SK-N-SH (cell line): Measurements from ENCODE around the gene MAP2K5. TPM values are rescaled to one million over a fixed set of nuclear protein-coding genes. Genes with fewer than 3 reads are reported as not detected.

Experiments
- CTCF ChIA-PET: fragments of 300-600, 350-600 bp; formaldehyde crosslinking; extraction: SDS; loops from one replicate; lab custom pipeline; 2021; lab: Yijun Ruan, JAX
- POLR2A ChIA-PET: fragments of 350-600 bp; sonication (Branson Sonifier 250); formaldehyde crosslinking; extraction: SDS; loops from one replicate; lab custom pipeline; 2020; ENCODE audit warnings: antibody characterized with exemption, inconsistent platforms; lab: Yijun Ruan, JAX
- DNase-seq: peaks from one replicate; pipeline ENCODE4 v3.0.0; 2012
- H2AFZ ChIP-seq: fragments of 200-600 bp; sonication (generic); 2 replicates; pipeline ENCODE4 v1.8.1; 2016; ENCODE audit warnings: antibody characterized with exemption, mild to moderate bottlenecking, low read depth
- H3F3A ChIP-seq: fragments of 200-600 bp; sonication (generic); replicated peaks from 2 replicates; pipeline ENCODE3; 2016; ENCODE audit warnings: antibody characterized with exemption, mild to moderate bottlenecking; ENCODE audit not compliant: insufficient read depth
- H3K27ac ChIP-seq, 2 experiments: fragments of 200-500 bp in 1 of 2; fragments of 200-600 bp in 1 of 2; sonication (Bioruptor generic) in 1 of 2; sonication (generic), shearing (Covaris generic) in 1 of 2; 2 replicates each; pipeline versions ENCODE4 v1.5.1 to v1.6.1; 2014 to 2016; ENCODE audit warnings: low read depth in 2 of 2, inconsistent platforms in 1 of 2, low read length in 1 of 2, mild to moderate bottlenecking in 1 of 2, mixed read lengths in 1 of 2
- H3K27me3 ChIP-seq: fragments of 200-600 bp; sonication (generic), shearing (Covaris generic); 2 replicates; pipeline ENCODE4 v1.6.1; 2016; ENCODE audit warnings: mixed run types; ENCODE audit not compliant: insufficient read depth
- H3K36me3 ChIP-seq, 2 experiments: fragments of 200-500 bp in 1 of 2; fragments of 200-600 bp in 1 of 2; sonication (Bioruptor generic) in 1 of 2; sonication (generic) in 1 of 2; replicated peaks in 1 of 2; 2 replicates each; pipeline versions ENCODE3 to v1.5.1; 2014 to 2016; ENCODE audit warnings: low read length in 1 of 2, mild to moderate bottlenecking in 1 of 2; ENCODE audit not compliant: insufficient read depth in 2 of 2, control insufficient read depth in 1 of 2
- H3K4me1 ChIP-seq, 2 experiments: fragments of 200-500 bp in 1 of 2; fragments of 200-600 bp in 1 of 2; sonication (Bioruptor generic) in 1 of 2; sonication (generic), shearing (Covaris generic) in 1 of 2; 2 replicates each; pipeline versions ENCODE4 v1.5.1 to v1.6.1; 2014 to 2016; ENCODE audit warnings: low read depth in 1 of 2, low read length in 1 of 2, mixed run types in 1 of 2; ENCODE audit not compliant: insufficient read depth in 2 of 2, control insufficient read depth in 1 of 2
- H3K4me2 ChIP-seq: fragments of 200-600 bp; sonication (generic), shearing (Covaris generic); 2 replicates; pipeline ENCODE4 v1.6.1; 2017; ENCODE audit warnings: mixed run types
- H3K4me3 ChIP-seq, 2 experiments: fragments of 200-500 bp in 1 of 2; fragments of 200-600 bp in 1 of 2; sonication (Bioruptor generic) in 1 of 2; sonication (generic), shearing (Covaris generic) in 1 of 2; 2 replicates each; pipeline versions ENCODE4 v1.5.1 to v1.8.1; 2014 to 2016; ENCODE audit warnings: low read depth in 2 of 2, inconsistent platforms in 1 of 2, low read length in 1 of 2, mild to moderate bottlenecking in 1 of 2, mixed read lengths in 1 of 2, moderate library complexity in 1 of 2
- H3K79me2 ChIP-seq: fragments of 200-600 bp; sonication (generic); 2 replicates; pipeline ENCODE4 v1.8.1; 2017; ENCODE audit warnings: mild to moderate bottlenecking; ENCODE audit not compliant: insufficient read depth
- H3K9ac ChIP-seq: fragments of 200-600 bp; sonication (generic); 2 replicates; pipeline ENCODE4 v1.6.1; 2017; ENCODE audit warnings: mixed run types
- H3K9me2 ChIP-seq: fragments of 200-600 bp; sonication (generic); 2 replicates; pipeline ENCODE4 v1.6.1; 2017; ENCODE audit warnings: mixed run types
- H3K9me3 ChIP-seq: fragments of 200-600 bp; sonication (generic); 2 replicates; pipeline ENCODE4 v1.6.1; 2017; ENCODE audit warnings: mixed run types, mild to moderate bottlenecking, moderate library complexity
- H4K20me1 ChIP-seq: fragments of 200-600 bp; sonication (generic); 2 replicates; pipeline ENCODE4 v1.6.1; 2017; ENCODE audit warnings: mild to moderate bottlenecking, mixed run types; ENCODE audit not compliant: insufficient read depth
- EP300 ChIP-seq, 2 experiments: IDR thresholded peaks; 2 replicates each; pipeline versions ENCODE4 v1.4.0 to v1.6.1; 2012; ENCODE audit warnings: borderline replicate concordance in 1 of 2, low read depth in 1 of 2, low read length in 1 of 2
- FOSL2 ChIP-seq: IDR thresholded peaks from 2 replicates; pipeline ENCODE4 v1.4.0; 2012; ENCODE audit warnings: low read depth, mild to moderate bottlenecking, moderate library complexity, borderline replicate concordance
- FOXJ3 ChIP-seq: sonication (generic); formaldehyde crosslinking; IDR thresholded peaks from 2 replicates; pipeline ENCODE4 v1.5.1; 2020; ENCODE audit warnings: mild to moderate bottlenecking, missing genetic modification reagents
- JUND ChIP-seq: IDR thresholded peaks from 2 replicates; pipeline ENCODE4 v1.4.0; 2012
- MEF2A ChIP-seq: IDR thresholded peaks from 2 replicates; pipeline ENCODE4 v1.4.0; 2012; ENCODE audit warnings: low read depth, borderline replicate concordance
- MXI1 ChIP-seq: IDR thresholded peaks from 2 replicates; pipeline ENCODE4 v1.6.1; 2012; ENCODE audit warnings: mild to moderate bottlenecking, low read depth, low read length, improper control_type of control experiment
- PBX3 ChIP-seq: IDR thresholded peaks from 2 replicates; pipeline ENCODE4; 2012
- RCOR1 ChIP-seq: fragments of 150-350 bp; IDR thresholded peaks from 2 replicates; pipeline ENCODE4 v1.6.1; 2017; ENCODE audit warnings: antibody characterized with exemption, low read length
- RFX5 ChIP-seq: IDR thresholded peaks from 2 replicates; pipeline ENCODE4 v1.6.1; 2012; ENCODE audit warnings: mild to moderate bottlenecking, improper control_type of control experiment, low read length
- RXRA ChIP-seq: IDR thresholded peaks from 2 replicates; pipeline ENCODE4 v1.4.0; 2012; ENCODE audit warnings: low read depth, mild to moderate bottlenecking, borderline replicate concordance
- SMC3 ChIP-seq: IDR thresholded peaks from 2 replicates; pipeline ENCODE4 v1.6.1; 2012; ENCODE audit warnings: low read depth, low read length, improper control_type of control experiment
- TCF12 ChIP-seq: IDR thresholded peaks from 2 replicates; pipeline ENCODE4 v1.4.0; 2012
- USF1 ChIP-seq: IDR thresholded peaks from 2 replicates; pipeline ENCODE4 v1.4.0; 2012; ENCODE audit warnings: low read depth, borderline replicate concordance
- YY1 ChIP-seq: IDR thresholded peaks from 2 replicates; pipeline ENCODE4 v1.4.0; 2012; ENCODE audit warnings: low read depth, mild to moderate bottlenecking
- ZBTB33 ChIP-seq: IDR thresholded peaks from 2 replicates; pipeline ENCODE4 v1.4.0; 2012; ENCODE audit warnings: low read depth, borderline replicate concordance
- WGBS: methylation state at CpG from one replicate; pipeline ENCODE4 v1.1.6; 2017; ENCODE audit warnings: low lambda C conversion rate; 5-methylcytosine and 5-hydroxymethylcytosine counted together
- polyA plus RNA-seq, 3 experiments: library from polyadenylated mRNA; depleted of rRNA; stranded (reverse); fragments of >200 nt; gene quantifications; 2 replicates each; pipeline ENCODE4 v1.2.3, GENCODE V29; 2012
- TF ChIP-seq, protein P1 (sequence below): fragments of 200-600 bp; sonication (generic); IDR thresholded peaks from 2 replicates; pipeline ENCODE4 v1.6.1; 2017; ENCODE audit warnings: antibody characterized with exemption, mild to moderate bottlenecking, moderate library complexity
- TF ChIP-seq, protein P2 (sequence below): IDR thresholded peaks from 2 replicates; pipeline ENCODE4 v1.4.0; 2012; ENCODE audit warnings: low read depth

MAP2K5 gene
- polyA plus RNA-seq, 1 of the 3 experiments (the other 2 are of a cell fraction), result 6.2 TPM

GRCh38 chr15:67646847-67647246, 104.3 kb downstream of the MAP2K5 start:
- Histone ChIP-seq H3K36me3 (peaks cover 2 to 10% of the 10 kb centered on the region in 2 experiments), H3K79me2 (no peaks in the 10 kb centered on the region), H3F3A (no peaks in the 10 kb centered on the region), H3K27me3 (no peaks in the 10 kb centered on the region), H3K4me1 (no peaks in the 10 kb centered on the region), H4K20me1 (no peaks in the 10 kb centered on the region), H3K4me3 (no peak overlapping the region), H2AFZ (no peak overlapping the region), H3K27ac (no peak overlapping the region), H3K4me2 (no peak overlapping the region), H3K9me2 (no peaks in the 10 kb centered on the region), H3K9ac (no peak overlapping the region), H3K9me3 (no peaks in the 10 kb centered on the region)
- DNase-seq, result no peak
- WGBS, result 92% methylated on average over 2 of the region's 2 CpGs
- CTCF ChIA-PET, result no interaction called here
- POLR2A ChIA-PET, result no interaction called here
- no peak for TF ChIP-seq MEF2A
- no peak for TF ChIP-seq FOSL2
- no peak for TF ChIP-seq FOXJ3
- TF ChIP-seq PBX3, result no peak

DNA sequence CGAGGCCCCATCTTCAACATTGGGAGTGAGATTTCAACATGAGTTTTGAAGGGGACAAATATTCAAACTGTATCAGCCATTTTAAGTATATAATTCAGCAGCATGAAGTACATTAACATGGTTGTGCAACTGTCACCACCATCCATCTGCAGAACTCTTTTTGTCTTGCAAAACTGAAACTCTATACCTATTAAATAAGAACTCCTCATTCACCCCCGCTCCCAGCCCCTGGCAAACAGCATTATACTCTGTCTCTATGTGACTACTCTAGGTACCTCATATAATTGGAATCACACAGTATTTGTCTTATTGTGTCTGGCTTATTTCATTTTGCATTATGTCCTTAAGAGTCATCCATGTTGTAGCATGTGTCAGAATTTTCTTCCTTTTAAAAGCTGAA, 110.1 kb downstream of the MAP2K5 start:
- no peaks in the 10 kb centered on the region; a peak in 1 of 4 replicates for H3K4me1 ChIP-seq
- no peak for DNase-seq
- ChIA-PET POLR2A (no interaction called here), CTCF (no interaction called here)
- no peaks in the 10 kb centered on the region for H3F3A ChIP-seq
- H4K20me1 ChIP-seq, result no peaks in the 10 kb centered on the region
- 0 out of 2 replicates have a peak, but pooled peaks cover 6% of the 10 kb centered on the region for H3K9me3 ChIP-seq
- H3K36me3 ChIP-seq, result peaks cover 2 to 27% of the 10 kb centered on the region in 2 experiments
- 76% methylated on average over 2 of the region's 2 CpGs for WGBS
- H3K27me3 ChIP-seq, result no peaks in the 10 kb centered on the region
- H3K4me3 ChIP-seq, result no peak overlapping the region
- H3K9ac ChIP-seq, result no peak overlapping the region
- H3K4me2 ChIP-seq, result no peak overlapping the region
- TF ChIP-seq, protein P1, sequence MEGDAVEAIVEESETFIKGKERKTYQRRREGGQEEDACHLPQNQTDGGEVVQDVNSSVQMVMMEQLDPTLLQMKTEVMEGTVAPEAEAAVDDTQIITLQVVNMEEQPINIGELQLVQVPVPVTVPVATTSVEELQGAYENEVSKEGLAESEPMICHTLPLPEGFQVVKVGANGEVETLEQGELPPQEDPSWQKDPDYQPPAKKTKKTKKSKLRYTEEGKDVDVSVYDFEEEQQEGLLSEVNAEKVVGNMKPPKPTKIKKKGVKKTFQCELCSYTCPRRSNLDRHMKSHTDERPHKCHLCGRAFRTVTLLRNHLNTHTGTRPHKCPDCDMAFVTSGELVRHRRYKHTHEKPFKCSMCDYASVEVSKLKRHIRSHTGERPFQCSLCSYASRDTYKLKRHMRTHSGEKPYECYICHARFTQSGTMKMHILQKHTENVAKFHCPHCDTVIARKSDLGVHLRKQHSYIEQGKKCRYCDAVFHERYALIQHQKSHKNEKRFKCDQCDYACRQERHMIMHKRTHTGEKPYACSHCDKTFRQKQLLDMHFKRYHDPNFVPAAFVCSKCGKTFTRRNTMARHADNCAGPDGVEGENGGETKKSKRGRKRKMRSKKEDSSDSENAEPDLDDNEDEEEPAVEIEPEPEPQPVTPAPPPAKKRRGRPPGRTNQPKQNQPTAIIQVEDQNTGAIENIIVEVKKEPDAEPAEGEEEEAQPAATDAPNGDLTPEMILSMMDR, result no peak
- TF ChIP-seq FOSL2, result no peak
- no peak for TF ChIP-seq RCOR1
- TF ChIP-seq ZBTB33, result no peak
- TF ChIP-seq, protein P2, sequence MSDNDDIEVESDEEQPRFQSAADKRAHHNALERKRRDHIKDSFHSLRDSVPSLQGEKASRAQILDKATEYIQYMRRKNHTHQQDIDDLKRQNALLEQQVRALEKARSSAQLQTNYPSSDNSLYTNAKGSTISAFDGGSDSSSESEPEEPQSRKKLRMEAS, result no peak
- TF ChIP-seq YY1, result no peak
- no peak for TF ChIP-seq EP300 (IDR thresholded peaks at IDR 0.05; ENCODE audit: borderline replicate concordance in 1 of 2, low read depth in 1 of 2, low read length in 1 of 2)
- TF ChIP-seq RXRA, result no peak
- TF ChIP-seq TCF12, result no peak
- TF ChIP-seq JUND, result no peak
- no peak for TF ChIP-seq USF1
- no peak for TF ChIP-seq SMC3
- no peak for TF ChIP-seq RFX5
- no peak for TF ChIP-seq MXI1
- no peak overlapping the region for H2AFZ ChIP-seq
- H3K9me2 ChIP-seq, result no peaks in the 10 kb centered on the region
- no peaks in the 10 kb centered on the region for H3K79me2 ChIP-seq
- no peak overlapping the region for H3K27ac ChIP-seq
